ENCODE data around the gene TFF2.

Gene TFF2

GRCh38 chr21:42332557-42333317, 18.1 kb downstream of the TFF2 start:
- H3K4me1 ChIP-seq (ENCODE audit: control insufficient read depth, insufficient read depth, low read length) = peaks cover 9% of the 10 kb centered on the region
- H3K9ac ChIP-seq (ENCODE audit: low read length) = no peak overlapping the region
- H3K4me3 ChIP-seq (ENCODE audit: low read depth, low read length) = no peak overlapping the region
- H3K9me3 ChIP-seq (ENCODE audit: control insufficient read depth, insufficient read depth, low read depth, low read length) = peaks cover 34% of the 10 kb centered on the region
- H3K27ac ChIP-seq (ENCODE audit: low read depth, low read length) = no peak overlapping the region
- H3K27me3 ChIP-seq (ENCODE audit: control insufficient read depth, insufficient read depth, low read length) = no peaks in the 10 kb centered on the region
- no peaks in the 10 kb centered on the region for H3K36me3 ChIP-seq (ENCODE audit: control insufficient read depth, insufficient read depth, low read length)

- no peaks in the 10 kb centered on the region for H3K36me3 ChIP-seq (ENCODE audit: control insufficient read depth, insufficient read depth, low read length)
- no peak overlapping the region for H3K9ac ChIP-seq (ENCODE audit: low read length)
- H3K4me1 ChIP-seq (ENCODE audit: control insufficient read depth, insufficient read depth, low read length) = peaks cover 9% of the 10 kb centered on the region
- H3K27me3 ChIP-seq (ENCODE audit: control insufficient read depth, insufficient read depth, low read length) = no peaks in the 10 kb centered on the region
- peaks cover 34% of the 10 kb centered on the region for H3K9me3 ChIP-seq (ENCODE audit: control insufficient read depth, insufficient read depth, low read depth, low read length)
- no peak overlapping the region for H3K27ac ChIP-seq (ENCODE audit: low read depth, low read length)
- no peak overlapping the region for H3K4me3 ChIP-seq (ENCODE audit: low read depth, low read length)
These were observed 19.1 kb downstream of the TFF2 start for GRCh38 chr21:42331660-42332059.

- Histone ChIP-seq H3K36me3 (ENCODE audit: control insufficient read depth, insufficient read depth, low read length) (no peaks in the 10 kb centered on the region), H3K9me3 (ENCODE audit: control insufficient read depth, insufficient read depth, low read depth, low read length) (peaks cover 36% of the 10 kb centered on the region), H3K27ac (ENCODE audit: low read depth, low read length) (no peak overlapping the region), H3K27me3 (ENCODE audit: control insufficient read depth, insufficient read depth, low read length) (no peaks in the 10 kb centered on the region), H3K4me3 (ENCODE audit: low read depth, low read length) (no peak overlapping the region; the same call in 1 of the 2 replicates), H3K4me1 (ENCODE audit: control insufficient read depth, insufficient read depth, low read length) (peaks cover 2% of the 10 kb centered on the region; the same call in 1 of the 2 replicates), H3K9ac (ENCODE audit: low read length) (no peak overlapping the region)
These were observed 20.1 kb downstream of the TFF2 start for GRCh38 chr21:42330380-42331371.

- H3K9ac ChIP-seq (ENCODE audit: low read length) = no peak overlapping the region
- no peak overlapping the region for H3K27ac ChIP-seq (ENCODE audit: low read depth, low read length)
- peaks cover 19% of the 10 kb centered on the region for H3K9me3 ChIP-seq (ENCODE audit: control insufficient read depth, insufficient read depth, low read depth, low read length)
- H3K36me3 ChIP-seq (ENCODE audit: control insufficient read depth, insufficient read depth, low read length) = no peaks in the 10 kb centered on the region
- H3K4me1 ChIP-seq (ENCODE audit: control insufficient read depth, insufficient read depth, low read length) = no peaks in the 10 kb centered on the region
- no peaks in the 10 kb centered on the region for H3K27me3 ChIP-seq (ENCODE audit: control insufficient read depth, insufficient read depth, low read length)
- H3K4me3 ChIP-seq (ENCODE audit: low read depth, low read length) = no peak overlapping the region
These were observed 25.9 kb downstream of the TFF2 start for GRCh38 chr21:42324896-42325295.

GRCh38 chr21:42321845-42322244, 28.9 kb downstream of the TFF2 start:
- Histone ChIP-seq H3K36me3 (ENCODE audit: control insufficient read depth, insufficient read depth, low read length) (no peaks in the 10 kb centered on the region), H3K4me1 (ENCODE audit: control insufficient read depth, insufficient read depth, low read length) (peaks cover 16% of the 10 kb centered on the region), H3K9ac (ENCODE audit: low read length) (no peak overlapping the region), H3K9me3 (ENCODE audit: control insufficient read depth, insufficient read depth, low read depth, low read length) (peaks cover 10% of the 10 kb centered on the region; the same call in 1 of the 2 replicates), H3K27ac (ENCODE audit: low read depth, low read length) (no peak overlapping the region), H3K27me3 (ENCODE audit: control insufficient read depth, insufficient read depth, low read length) (no peaks in the 10 kb centered on the region), H3K4me3 (ENCODE audit: low read depth, low read length) (no peak overlapping the region)

- H3K4me1 ChIP-seq (ENCODE audit: control insufficient read depth, insufficient read depth, low read length) = peaks cover 22% of the 10 kb centered on the region
- no peak overlapping the region for H3K27ac ChIP-seq (ENCODE audit: low read depth, low read length)
- H3K9ac ChIP-seq (ENCODE audit: low read length) = no peak overlapping the region
- H3K27me3 ChIP-seq (ENCODE audit: control insufficient read depth, insufficient read depth, low read length) = no peaks in the 10 kb centered on the region
- H3K36me3 ChIP-seq (ENCODE audit: control insufficient read depth, insufficient read depth, low read length) = no peaks in the 10 kb centered on the region
- H3K4me3 ChIP-seq (ENCODE audit: low read depth, low read length) = no peak overlapping the region
- peaks cover 10% of the 10 kb centered on the region; the same call in 1 of the 2 replicates for H3K9me3 ChIP-seq (ENCODE audit: control insufficient read depth, insufficient read depth, low read depth, low read length)
These were observed 29.6 kb downstream of the TFF2 start for GRCh38 chr21:42321231-42321630.

GRCh38 chr21:42320791-42321190, 30.0 kb downstream of the TFF2 start:
- no peak overlapping the region for H3K27ac ChIP-seq (ENCODE audit: low read depth, low read length)
- no peaks in the 10 kb centered on the region for H3K36me3 ChIP-seq (ENCODE audit: control insufficient read depth, insufficient read depth, low read length)
- H3K9me3 ChIP-seq (ENCODE audit: control insufficient read depth, insufficient read depth, low read depth, low read length) = peaks cover 9% of the 10 kb centered on the region; the same call in 1 of the 2 replicates
- H3K27me3 ChIP-seq (ENCODE audit: control insufficient read depth, insufficient read depth, low read length) = no peaks in the 10 kb centered on the region
- no peak overlapping the region for H3K4me3 ChIP-seq (ENCODE audit: low read depth, low read length)
- peaks cover 23% of the 10 kb centered on the region for H3K4me1 ChIP-seq (ENCODE audit: control insufficient read depth, insufficient read depth, low read length)
- H3K9ac ChIP-seq (ENCODE audit: low read length) = no peak overlapping the region

- H3K27me3 ChIP-seq (ENCODE audit: control insufficient read depth, insufficient read depth, low read length) = no peaks in the 10 kb centered on the region
- no peaks in the 10 kb centered on the region for H3K36me3 ChIP-seq (ENCODE audit: control insufficient read depth, insufficient read depth, low read length)
- peaks cover 31% of the 10 kb centered on the region for H3K4me1 ChIP-seq (ENCODE audit: control insufficient read depth, insufficient read depth, low read length)
- no peak overlapping the region for H3K9ac ChIP-seq (ENCODE audit: low read length)
- H3K27ac ChIP-seq (ENCODE audit: low read depth, low read length) = no peak overlapping the region
- 0 out of 2 replicates have a peak, but pooled peaks cover 3% of the 10 kb centered on the region for H3K9me3 ChIP-seq (ENCODE audit: control insufficient read depth, insufficient read depth, low read depth, low read length)
- H3K4me3 ChIP-seq (ENCODE audit: low read depth, low read length) = no peak overlapping the region
These were observed 30.8 kb downstream of the TFF2 start for GRCh38 chr21:42319851-42320572.

GRCh38 chr21:42319376-42319775, 31.4 kb downstream of the TFF2 start:
- Histone ChIP-seq H3K27me3 (ENCODE audit: control insufficient read depth, insufficient read depth, low read length) (no peaks in the 10 kb centered on the region), H3K4me1 (ENCODE audit: control insufficient read depth, insufficient read depth, low read length) (peaks cover 31% of the 10 kb centered on the region), H3K27ac (ENCODE audit: low read depth, low read length) (no peak overlapping the region), H3K9me3 (ENCODE audit: control insufficient read depth, insufficient read depth, low read depth, low read length) (no peaks in the 10 kb centered on the region), H3K9ac (ENCODE audit: low read length) (no peak overlapping the region), H3K36me3 (ENCODE audit: control insufficient read depth, insufficient read depth, low read length) (no peaks in the 10 kb centered on the region), H3K4me3 (ENCODE audit: low read depth, low read length) (no peak overlapping the region)

GRCh38 chr21:42317826-42318746, 32.7 kb downstream of the TFF2 start:
- Histone ChIP-seq H3K9me3 (ENCODE audit: control insufficient read depth, insufficient read depth, low read depth, low read length) (no peaks in the 10 kb centered on the region), H3K4me3 (ENCODE audit: low read depth, low read length) (no peak overlapping the region), H3K36me3 (ENCODE audit: control insufficient read depth, insufficient read depth, low read length) (no peaks in the 10 kb centered on the region), H3K27me3 (ENCODE audit: control insufficient read depth, insufficient read depth, low read length) (no peaks in the 10 kb centered on the region), H3K27ac (ENCODE audit: low read depth, low read length) (no peak overlapping the region), H3K9ac (ENCODE audit: low read length) (no peak overlapping the region), H3K4me1 (ENCODE audit: control insufficient read depth, insufficient read depth, low read length) (peaks cover 42% of the 10 kb centered on the region)

Measured in HUES6 (cell line).